ENCODE data around the gene CTNNA3. TPM values are rescaled to one million over a fixed set of nuclear protein-coding genes. Genes with fewer than 3 reads are reported as not detected.

CTNNA3 gene
- total and polyA plus RNA-seq, 2 of the 4 experiments (the other 2 are of a cell fraction), result 0.19 to 0.90 TPM

- Histone ChIP-seq H3K18ac (ENCODE audit: low read depth, low read length) (no peak overlapping the region), H3K27ac (ENCODE audit: insufficient read depth, low read length) (no peak overlapping the region), H2BK120ac (ENCODE audit: low read depth, low read length) (no peak overlapping the region), H4K20me1 (ENCODE audit: insufficient read depth, low read length) (no peaks in the 10 kb centered on the region), H3K14ac (replicated peaks; ENCODE audit: low read depth, low read length) (no peak overlapping the region), H2BK15ac (ENCODE audit: low read depth, low read length) (no peak overlapping the region), H3K4me2 (ENCODE audit: low read depth, low read length) (no peak overlapping the region), H4K91ac (ENCODE audit: insufficient read depth, low read depth, low read length) (no peak overlapping the region), H2AFZ (replicated peaks; ENCODE audit: low read length, poor library complexity) (no peak overlapping the region), H3K4ac (ENCODE audit: low read depth, low read length) (no peak overlapping the region), H3K9ac (ENCODE audit: low read depth, low read length) (no peak overlapping the region), H3K9me3 (ENCODE audit: control insufficient read depth, insufficient read depth, low read length) (no peaks in the 10 kb centered on the region), H4K8ac (ENCODE audit: low read depth in 2 of 2, low read length in 2 of 2) (no peak overlapping the region), H2BK20ac (ENCODE audit: low read depth, low read length) (no peak overlapping the region), H3K79me1 (ENCODE audit: low read depth in 1 of 2, low read length in 2 of 2) (no peaks in the 10 kb centered on the region), H3K23ac (ENCODE audit: low read depth, low read length) (no peak overlapping the region), H3K36me3 (ENCODE audit: control insufficient read depth, insufficient read depth, low read length) (no peaks in the 10 kb centered on the region), H2AK5ac (ENCODE audit: low read depth, low read length) (no peak overlapping the region), H3K4me3 (ENCODE audit: insufficient read depth, low read depth, low read length) (no peak overlapping the region), H2AK9ac (replicated peaks; ENCODE audit: low read depth, low read length, poor library complexity) (no peak overlapping the region), H3K27me3 (ENCODE audit: control insufficient read depth, insufficient read depth, low read length) (no peaks in the 10 kb centered on the region), H3K4me1 (ENCODE audit: control insufficient read depth, insufficient read depth, low read length) (no peaks in the 10 kb centered on the region), H3K56ac (ENCODE audit: extremely low read depth, insufficient read depth, low read length) (no peak overlapping the region), H3K9me1 (ENCODE audit: insufficient read depth, low read length) (no peaks in the 10 kb centered on the region), H2BK5ac (ENCODE audit: low read depth, low read length, poor library complexity, severe bottlenecking) (no peak overlapping the region), H4K5ac (ENCODE audit: low read depth, low read length) (no peak overlapping the region)
- no TSS peak for BruUV-seq (replicated peaks)
- no peak for DNase-seq
- POLR2A ChIA-PET (ENCODE audit: unreplicated experiment), result no interaction called here
- in situ Hi-C loops (cut with MboI; ENCODE audit: low sequenced_read_pairs), result no loop called here
- ATAC-seq (ENCODE audit: low read depth), result no peak
- intact Hi-C loops (cut with micrococcal nuclease), result no loop called here
- dilution Hi-C loops (cut with HindIII; ENCODE audit: low sequenced_read_pairs, unreplicated experiment), result no loop called here
- CTCF ChIA-PET, result no interaction called here
- no CpG with 5 or more reads among the region's 3 CpGs for WGBS, 2 experiments (ENCODE audit: extremely low coverage in 2 of 2, insufficient read length in 1 of 2)
- TF ChIP-seq POLR2A (IDR thresholded peaks at IDR 0.05; ENCODE audit: low read depth, low read length) (no peak), FOS (IDR thresholded peaks at IDR 0.05; ENCODE audit: low read depth, low read length) (no peak), RAD21 (IDR thresholded peaks at IDR 0.05; ENCODE audit: low read length) (no peak), BHLHE40 (IDR thresholded peaks at IDR 0.05; ENCODE audit: low read depth, low read length) (no peak), MAZ (IDR thresholded peaks at IDR 0.05; ENCODE audit: borderline replicate concordance, low read depth, low read length) (no peak), RCOR1 (IDR thresholded peaks at IDR 0.05; ENCODE audit: insufficient replicate concordance, low read length) (no peak), RFX5 (IDR thresholded peaks at IDR 0.05; ENCODE audit: low read depth, low read length) (no peak), USF2 (IDR thresholded peaks at IDR 0.05; ENCODE audit: low read depth, low read length) (no peak), MAFK (IDR thresholded peaks at IDR 0.05; ENCODE audit: low read depth, low read length) (no peak), CHD1 (IDR thresholded peaks at IDR 0.05; ENCODE audit: low read depth, low read length) (no peak), NFE2L2 (IDR thresholded peaks at IDR 0.05; ENCODE audit: low read depth, low read length) (no peak), CEBPB (IDR thresholded peaks at IDR 0.05; ENCODE audit: low read depth, low read length) (no peak), CTCF (conservative IDR thresholded peaks at IDR 0.05; ENCODE audit: low read depth, low read length) (no peak), SMC3 (IDR thresholded peaks at IDR 0.05; ENCODE audit: low read depth, low read length) (no peak), MXI1 (IDR thresholded peaks at IDR 0.05; ENCODE audit: borderline replicate concordance, low read depth, low read length) (no peak)
- TF ChIP-seq, protein P1, sequence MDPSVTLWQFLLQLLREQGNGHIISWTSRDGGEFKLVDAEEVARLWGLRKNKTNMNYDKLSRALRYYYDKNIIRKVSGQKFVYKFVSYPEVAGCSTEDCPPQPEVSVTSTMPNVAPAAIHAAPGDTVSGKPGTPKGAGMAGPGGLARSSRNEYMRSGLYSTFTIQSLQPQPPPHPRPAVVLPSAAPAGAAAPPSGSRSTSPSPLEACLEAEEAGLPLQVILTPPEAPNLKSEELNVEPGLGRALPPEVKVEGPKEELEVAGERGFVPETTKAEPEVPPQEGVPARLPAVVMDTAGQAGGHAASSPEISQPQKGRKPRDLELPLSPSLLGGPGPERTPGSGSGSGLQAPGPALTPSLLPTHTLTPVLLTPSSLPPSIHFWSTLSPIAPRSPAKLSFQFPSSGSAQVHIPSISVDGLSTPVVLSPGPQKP (IDR thresholded peaks at IDR 0.05; ENCODE audit: borderline replicate concordance, low read depth, low read length), result no peak
These were observed 1157.6 kb downstream of the CTNNA3 start for GRCh38 chr10:66538371-66538770.
